GM18502 (cell line): ENCODE results near the gene ELF4.

ENCODE experiments used
- ATAC-seq: cut with Tn5 transposase; IDR thresholded peaks from one replicate; pipeline ENCODE4 v1.9.1; 2021; ENCODE audit warnings: mild to moderate bottlenecking; ENCODE audit not compliant: unreplicated experiment, poor library complexity

Gene ELF4

DNA sequence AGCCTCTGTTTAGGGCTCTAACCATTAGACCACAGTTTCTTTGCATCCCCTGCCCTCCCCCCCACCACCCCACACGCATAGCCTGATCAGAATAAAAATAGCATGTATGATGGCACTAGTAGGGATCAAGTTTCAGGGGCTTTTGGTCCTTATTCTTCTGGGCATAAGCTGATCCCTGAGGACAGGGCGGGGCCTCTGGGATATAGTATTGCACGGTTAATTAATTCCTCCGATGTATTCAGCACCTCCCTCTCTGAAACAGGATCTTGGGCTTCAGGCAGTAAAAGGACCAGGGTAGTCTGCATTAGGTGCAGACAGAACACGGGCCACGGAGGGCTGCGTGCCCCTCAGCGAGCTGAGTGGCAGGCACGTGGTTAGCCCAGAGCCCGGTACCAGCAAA is 57.1 kb downstream of the ELF4 start:
- no peak for ATAC-seq

DNA sequence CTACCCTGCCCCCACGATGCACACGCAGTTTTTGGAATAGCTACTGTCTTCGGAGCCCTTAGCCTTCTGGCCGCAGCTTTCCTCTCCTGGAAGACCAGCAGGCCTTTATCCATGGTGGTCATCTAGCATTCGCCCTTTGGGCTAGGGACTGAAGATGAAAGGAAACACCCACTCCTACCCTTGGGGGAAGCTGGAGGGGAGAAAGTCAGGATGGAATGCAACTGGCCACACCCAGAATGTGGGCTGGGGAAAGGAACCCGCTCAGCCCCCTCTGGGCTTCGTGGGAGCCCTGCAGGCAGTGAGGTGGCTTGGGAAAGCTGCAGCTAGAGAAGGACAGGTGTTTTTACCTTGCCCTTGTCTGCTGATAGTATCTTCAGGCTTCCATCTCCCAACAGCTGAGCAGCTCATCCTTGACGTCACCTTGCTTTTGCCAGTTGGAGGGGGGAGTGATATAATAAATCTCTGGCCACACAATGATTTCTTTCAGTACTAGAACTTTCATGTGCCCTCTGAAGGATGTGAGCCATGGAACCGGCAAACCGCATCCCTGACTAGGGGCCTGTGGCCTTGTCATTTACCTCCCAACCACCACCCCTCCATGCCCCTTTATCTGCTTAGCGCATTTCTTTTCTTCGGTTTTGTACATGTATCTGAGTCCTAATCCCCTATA is 59.0 kb downstream of the ELF4 start:
- no peak for ATAC-seq

DNA sequence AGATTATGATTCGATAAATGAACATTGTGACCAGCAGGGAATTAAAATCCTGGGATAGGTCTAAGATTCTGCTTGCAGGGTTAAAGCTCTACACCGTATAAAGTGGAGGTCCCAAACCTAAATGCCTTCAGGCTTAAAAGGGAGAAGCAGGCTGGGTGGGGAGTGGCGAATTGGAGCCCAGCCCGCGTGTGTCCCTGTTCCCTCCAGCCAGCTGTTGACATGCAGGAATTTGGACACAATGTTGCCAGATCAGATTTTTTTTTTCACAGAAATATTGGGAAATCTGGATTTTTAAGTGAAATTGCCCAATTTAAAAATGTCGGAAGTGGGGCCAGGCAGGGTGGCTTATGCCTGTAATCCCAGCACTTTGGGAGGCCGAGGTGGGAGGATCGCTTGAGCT is 60.5 kb downstream of the ELF4 start:
- no peak for ATAC-seq

- ATAC-seq, result no peak
Observed at GRCh38 chrX:130048686-130049222, 61.5 kb downstream of the ELF4 start.

- ATAC-seq, result no peak
Observed at GRCh38 chrX:130047416-130047815, 62.9 kb downstream of the ELF4 start.

GRCh38 chrX:130039847-130040246 is 70.5 kb downstream of the ELF4 start:
- no peak for ATAC-seq

GRCh38 chrX:130034178-130034577 is 76.1 kb downstream of the ELF4 start:
- ATAC-seq, result no peak

DNA sequence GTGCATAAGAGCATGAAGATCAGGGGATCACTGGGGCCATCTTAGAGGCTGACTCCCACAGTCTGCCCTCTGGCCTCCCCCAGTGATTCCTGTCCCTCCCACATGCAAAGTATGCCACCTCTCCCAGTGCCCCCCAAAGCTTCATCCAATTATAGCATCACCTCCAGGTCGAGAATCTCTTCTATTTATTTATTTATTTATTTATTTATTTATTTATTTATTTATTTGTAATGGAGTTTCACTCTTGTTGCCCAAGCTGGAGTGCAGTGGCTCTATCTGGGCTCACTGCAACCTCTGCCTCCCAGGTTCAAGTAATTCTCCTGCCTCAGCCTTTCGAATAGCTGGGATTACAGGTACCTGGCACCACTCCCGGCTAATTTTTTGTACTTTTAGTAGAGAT is 77.7 kb downstream of the ELF4 start:
- ATAC-seq, result no peak

- no peak for ATAC-seq
Observed at GRCh38 chrX:130030826-130031225, 79.5 kb downstream of the ELF4 start.

DNA sequence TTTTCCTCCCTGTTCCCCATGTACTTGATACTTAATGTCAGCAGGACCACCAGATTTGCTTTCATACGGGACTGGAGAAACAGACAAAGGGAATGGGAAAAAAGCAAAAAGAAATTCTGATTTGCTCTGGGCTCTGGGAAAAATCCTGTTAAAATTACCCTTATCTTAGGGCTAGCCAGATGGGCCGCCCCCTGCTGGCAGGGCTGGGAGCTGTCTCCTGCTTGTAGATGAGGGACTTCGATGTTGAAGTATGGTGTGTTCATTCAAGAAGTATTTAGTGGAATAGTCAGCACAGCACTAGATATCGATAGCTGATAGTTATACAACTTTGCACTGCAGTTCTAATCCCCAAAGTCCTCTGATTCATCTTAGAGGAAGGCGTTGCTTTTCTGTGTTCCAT is 82.1 kb downstream of the ELF4 start:
- no peak for ATAC-seq

- ATAC-seq, result no peak
Observed at GRCh38 chrX:130027569-130027968, 82.7 kb downstream of the ELF4 start.

DNA sequence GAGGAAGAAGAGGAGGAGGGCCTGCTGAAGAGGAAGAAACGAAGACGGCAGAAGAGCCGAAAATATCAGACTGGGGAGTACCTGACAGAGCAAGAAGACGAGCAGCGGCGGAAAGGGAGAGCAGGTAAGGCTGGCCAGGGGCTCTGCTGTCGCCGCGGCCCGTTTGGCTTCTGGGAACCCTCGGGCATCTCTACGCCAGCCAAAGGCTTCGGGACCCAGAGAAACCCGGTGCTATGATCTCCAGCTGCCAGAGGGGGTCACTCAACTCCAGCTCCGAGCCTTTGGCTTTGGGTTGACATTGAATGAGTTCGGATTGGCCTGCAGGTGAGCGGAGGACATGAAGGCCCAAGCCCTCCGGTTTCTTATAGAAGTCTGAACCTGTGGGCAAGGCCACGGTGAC is 85.0 kb downstream of the ELF4 start:
- ATAC-seq, result no peak

DNA sequence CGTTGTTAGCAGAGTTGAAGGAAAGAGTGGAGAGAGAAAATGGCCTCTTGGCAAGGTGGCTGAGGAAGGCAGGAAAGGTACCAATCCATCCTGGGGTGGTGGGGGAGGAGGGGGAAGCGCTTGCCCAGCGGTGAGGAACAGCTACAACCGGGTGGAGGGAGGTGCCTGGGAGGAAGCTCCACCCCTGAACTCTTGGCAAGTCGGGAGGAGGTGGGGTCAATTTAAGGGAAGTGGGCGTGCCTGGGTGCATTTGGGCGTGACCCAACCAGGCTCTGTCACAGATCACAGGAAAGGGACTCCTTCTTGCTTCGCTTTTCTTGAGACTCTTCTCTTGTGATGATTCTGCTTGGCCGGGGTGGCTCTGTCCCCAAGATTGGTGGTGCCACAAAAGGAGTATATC is 86.2 kb downstream of the ELF4 start:
- peak; percentile 99 for ATAC-seq

GRCh38 chrX:130020661-130021324 is 89.5 kb downstream of the ELF4 start:
- no peak for ATAC-seq

DNA sequence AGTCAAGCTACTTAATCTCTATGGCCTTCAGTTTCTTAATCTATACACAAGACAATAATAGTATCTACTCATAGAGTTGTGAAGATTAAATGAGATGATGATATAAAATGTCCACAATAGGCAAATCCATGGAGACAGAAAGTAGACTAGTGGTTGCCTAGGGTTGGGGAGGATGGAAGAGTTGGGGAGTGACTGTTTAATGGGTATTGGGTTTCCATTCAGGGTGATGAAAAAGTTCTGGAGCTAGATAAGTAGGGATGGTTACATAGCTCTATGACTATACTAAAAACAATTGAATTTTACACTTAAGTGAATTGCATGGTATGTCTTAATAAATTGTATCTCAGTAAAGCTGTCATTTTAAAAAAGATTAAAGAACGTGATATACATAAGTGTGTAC is 92.2 kb downstream of the ELF4 start:
- ATAC-seq, result no peak

DNA sequence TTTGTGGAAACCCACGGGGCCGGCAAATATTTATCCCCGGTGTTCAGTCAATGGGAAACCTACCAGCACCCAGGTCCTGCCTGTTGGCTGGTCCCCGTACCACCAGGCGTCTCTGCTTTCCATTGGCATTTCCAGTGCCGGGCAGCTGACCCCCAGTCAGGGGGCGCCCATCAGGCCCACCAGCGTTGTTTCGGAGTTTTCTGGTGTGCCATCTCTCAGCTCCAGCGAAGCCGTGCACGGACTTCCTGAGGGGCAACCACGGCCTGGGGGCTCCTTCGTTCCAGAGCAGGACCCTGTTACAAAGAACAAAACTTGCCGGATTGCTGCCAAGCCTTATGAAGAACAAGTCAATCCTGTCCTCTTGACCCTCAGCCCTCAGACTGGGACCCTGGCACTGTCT is 95.1 kb downstream of the ELF4 start:
- no peak for ATAC-seq
